Measurements from ENCODE around the gene NUDT9. TPM values are rescaled to one million over a fixed set of nuclear protein-coding genes. Genes with fewer than 3 reads are reported as not detected.
"Not testable (repeated sequence)": the region's sequence is repeated elsewhere in the genome, so short reads cannot be mapped to it uniquely, and the experiment has no call there.

Gene NUDT9
- total RNA-seq, 4 donors from 2014 or later, result 23.1 to 40.9 (median 39.0) TPM

DNA sequence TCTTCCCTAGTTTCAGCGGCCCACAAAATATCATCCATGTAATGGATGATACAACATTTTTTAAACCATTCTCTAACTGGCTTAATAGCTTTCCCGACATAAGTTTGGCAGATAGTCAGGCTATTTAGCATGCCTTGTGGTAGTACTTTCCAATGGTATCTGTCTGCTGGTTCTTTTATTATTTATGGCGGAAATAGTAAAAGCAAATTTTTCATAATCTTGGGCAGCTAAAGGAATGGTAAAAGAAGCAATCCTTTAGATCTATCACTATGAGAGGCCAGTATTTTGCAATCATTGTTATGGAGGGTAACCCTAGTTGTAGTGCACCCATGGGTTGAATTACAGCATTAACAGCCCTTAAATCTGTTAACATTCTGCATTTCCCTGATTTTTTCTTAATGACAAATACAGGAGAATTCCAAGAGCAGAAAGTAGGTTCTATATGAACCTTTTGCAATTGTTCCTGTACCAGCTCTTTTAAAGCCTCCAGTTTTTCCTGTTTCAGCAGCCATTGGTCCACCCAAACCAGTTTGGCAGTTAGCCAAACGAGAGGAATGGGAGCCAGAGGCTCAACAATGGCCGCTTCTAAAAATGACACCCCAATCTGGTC lies 17.1 kb upstream of the NUDT9 start:
- DNase-seq, result no peak
- Histone ChIP-seq H3K27ac (no peak overlapping the region), H3K4me1 (no peaks in the 10 kb centered on the region), H3K36me3 (no peaks in the 10 kb centered on the region), H3K4me3 (no peak overlapping the region), H3K9me3 (no peaks in the 10 kb centered on the region), H3K27me3 (no peaks in the 10 kb centered on the region)
- TF ChIP-seq POLR2A (IDR thresholded peaks at IDR 0.05), result no peak
- TF ChIP-seq, protein P1, sequence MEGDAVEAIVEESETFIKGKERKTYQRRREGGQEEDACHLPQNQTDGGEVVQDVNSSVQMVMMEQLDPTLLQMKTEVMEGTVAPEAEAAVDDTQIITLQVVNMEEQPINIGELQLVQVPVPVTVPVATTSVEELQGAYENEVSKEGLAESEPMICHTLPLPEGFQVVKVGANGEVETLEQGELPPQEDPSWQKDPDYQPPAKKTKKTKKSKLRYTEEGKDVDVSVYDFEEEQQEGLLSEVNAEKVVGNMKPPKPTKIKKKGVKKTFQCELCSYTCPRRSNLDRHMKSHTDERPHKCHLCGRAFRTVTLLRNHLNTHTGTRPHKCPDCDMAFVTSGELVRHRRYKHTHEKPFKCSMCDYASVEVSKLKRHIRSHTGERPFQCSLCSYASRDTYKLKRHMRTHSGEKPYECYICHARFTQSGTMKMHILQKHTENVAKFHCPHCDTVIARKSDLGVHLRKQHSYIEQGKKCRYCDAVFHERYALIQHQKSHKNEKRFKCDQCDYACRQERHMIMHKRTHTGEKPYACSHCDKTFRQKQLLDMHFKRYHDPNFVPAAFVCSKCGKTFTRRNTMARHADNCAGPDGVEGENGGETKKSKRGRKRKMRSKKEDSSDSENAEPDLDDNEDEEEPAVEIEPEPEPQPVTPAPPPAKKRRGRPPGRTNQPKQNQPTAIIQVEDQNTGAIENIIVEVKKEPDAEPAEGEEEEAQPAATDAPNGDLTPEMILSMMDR (IDR thresholded peaks at IDR 0.05), result no peak
- intact Hi-C loops (cut with DNase I; ENCODE audit: low total_unique reads), result no loop called here

DNA sequence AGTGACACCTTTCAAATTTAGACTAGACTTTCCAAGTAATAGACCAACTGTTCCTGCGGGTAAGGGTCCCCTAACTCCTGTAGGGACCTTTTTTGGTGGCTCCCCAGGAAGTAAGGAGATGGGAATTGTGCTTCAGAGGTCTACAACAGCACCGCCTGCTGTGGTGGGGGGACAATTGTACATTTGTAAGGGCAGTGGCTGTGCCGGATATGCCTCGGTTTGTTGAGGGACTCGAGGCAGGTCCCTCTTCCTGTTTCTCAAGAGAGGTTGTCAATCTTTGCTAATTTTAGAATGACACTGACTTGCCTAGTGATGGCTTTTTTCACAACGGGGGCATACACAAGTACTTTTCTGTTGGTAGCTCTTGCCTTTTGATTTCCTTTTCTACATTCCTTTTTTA lies 15.9 kb upstream of the NUDT9 start:
- no peaks in the 10 kb centered on the region for H3K27me3 ChIP-seq

DNA sequence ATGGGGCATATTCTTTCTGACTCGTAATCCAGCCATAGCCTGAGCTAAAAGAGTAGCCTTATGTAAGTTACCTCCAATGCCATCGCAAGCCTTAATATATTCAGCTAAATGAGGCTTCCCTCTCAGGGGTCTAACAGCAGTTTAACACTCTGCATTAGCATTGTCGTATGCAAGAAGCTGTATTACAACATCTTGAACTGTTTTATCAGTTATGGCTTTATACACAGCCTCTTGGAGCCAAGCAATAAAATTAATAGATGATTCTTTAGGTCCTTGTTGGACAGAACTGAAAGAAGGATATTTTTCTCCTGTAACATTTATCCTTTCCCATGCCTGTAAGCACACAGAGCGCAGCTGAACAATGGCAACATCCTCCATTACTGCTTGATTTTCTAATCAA lies 15.5 kb upstream of the NUDT9 start:
- H3K27me3 ChIP-seq; H3K4me1 ChIP-seq; H3K36me3 ChIP-seq; intact Hi-C loops (cut with DNase I; ENCODE audit: low total_unique reads); DNase-seq; H3K27ac ChIP-seq; H3K4me3 ChIP-seq; H3K9me3 ChIP-seq: not testable (repeated sequence)

More for the DNA sequence above, 15.9 kb upstream of the NUDT9 start:
- intact Hi-C loops (cut with DNase I; ENCODE audit: low total_unique reads), result no loop called here
- no peak for TF ChIP-seq POLR2A (IDR thresholded peaks at IDR 0.05)
- TF ChIP-seq, protein P1 (IDR thresholded peaks at IDR 0.05), result no peak
- Histone ChIP-seq H3K4me1 (no peaks in the 10 kb centered on the region), H3K27ac (no peak overlapping the region), H3K36me3 (no peaks in the 10 kb centered on the region), H3K9me3 (no peaks in the 10 kb centered on the region), H3K4me3 (no peak overlapping the region)
- no peak for DNase-seq

GRCh38 chr4:87409420-87409939 lies 12.9 kb upstream of the NUDT9 start:
- Histone ChIP-seq H3K27me3 (no peaks in the 10 kb centered on the region), H3K36me3 (no peaks in the 10 kb centered on the region), H3K9me3 (no peaks in the 10 kb centered on the region), H3K4me1 (no peaks in the 10 kb centered on the region), H3K27ac (no peak overlapping the region), H3K4me3 (no peak overlapping the region)
- intact Hi-C loops (cut with DNase I; ENCODE audit: low total_unique reads), result no loop called here
- TF ChIP-seq, protein P1 (IDR thresholded peaks at IDR 0.05), result no peak
- TF ChIP-seq POLR2A (IDR thresholded peaks at IDR 0.05), result no peak
- DNase-seq, result no peak

DNA sequence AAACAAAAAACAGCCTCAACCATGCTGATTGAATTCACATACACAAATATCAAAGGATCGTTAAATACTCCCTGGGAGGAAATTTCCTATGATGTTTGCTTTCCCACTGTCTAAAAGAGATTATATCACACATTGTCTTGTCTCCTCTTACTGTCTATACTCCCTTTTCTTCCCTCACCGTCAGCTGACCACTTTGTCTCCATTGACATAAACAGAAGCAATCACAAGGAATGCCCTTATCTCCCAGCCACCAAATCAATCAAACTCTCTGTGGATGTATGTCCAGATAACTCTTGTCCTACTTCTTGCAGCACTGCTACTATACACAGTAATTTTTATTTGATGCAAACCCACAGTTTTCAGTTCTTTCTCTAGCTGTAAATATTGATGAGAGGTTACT lies 12.2 kb upstream of the NUDT9 start:
- no peaks in the 10 kb centered on the region for H3K36me3 ChIP-seq
- no peak overlapping the region for H3K4me3 ChIP-seq
- no peak overlapping the region for H3K27ac ChIP-seq
- DNase-seq, result no peak
- TF ChIP-seq, protein P1 (IDR thresholded peaks at IDR 0.05), result no peak
- no peak for TF ChIP-seq POLR2A (IDR thresholded peaks at IDR 0.05)
- intact Hi-C loops (cut with DNase I; ENCODE audit: low total_unique reads), result no loop called here
- H3K9me3 ChIP-seq, result no peaks in the 10 kb centered on the region
- no peaks in the 10 kb centered on the region for H3K27me3 ChIP-seq
- no peaks in the 10 kb centered on the region for H3K4me1 ChIP-seq
